K562 (cell line): ENCODE measurements around the gene ZNF330.

ENCODE experiments used
- ELF1 ChIP-seq: fragments of 200-800 bp; sonication (Bioruptor generic); IDR thresholded peaks from 2 replicates; pipeline ENCODE4 v1.6.1; 2016; ENCODE audit warnings: missing genetic modification characterization, missing compliant biosample characterization
- FOSL1 ChIP-seq: fragments of 200-800 bp; sonication (Bioruptor generic); conservative IDR thresholded peaks from 2 replicates; pipeline ENCODE4 v1.6.1; 2016; ENCODE audit warnings: missing genetic modification characterization, missing compliant biosample characterization
- HDAC6 ChIP-seq: IDR thresholded peaks from 2 replicates; pipeline ENCODE4 v1.6.1; 2012; ENCODE audit warnings: low read depth, mild to moderate bottlenecking, control low read depth, inconsistent platforms, low read length, moderate library complexity
- MTA2 ChIP-seq: fragments of 450-650 bp; IDR thresholded peaks from 2 replicates; pipeline ENCODE4 v1.6.1; 2016; ENCODE audit warnings: low read depth
- NR3C1 ChIP-seq: sonication (generic); formaldehyde crosslinking; IDR thresholded peaks from 2 replicates; pipeline ENCODE4 v1.8.1; 2022; ENCODE audit warnings: missing genetic modification reagents
- POLR2A ChIP-seq: fragments of 450-650 bp; conservative IDR thresholded peaks from 2 replicates; pipeline ENCODE4 v1.6.1; 2016
- TAF15 ChIP-seq: fragments of 200-400 bp; formaldehyde crosslinking; IDR thresholded peaks from 2 replicates; pipeline ENCODE4 v1.6.1; 2017; ENCODE audit warnings: mild to moderate bottlenecking, low read depth, low read length, moderate library complexity
- ZNF384 ChIP-seq: IDR thresholded peaks from 2 replicates; pipeline ENCODE4 v1.6.1; 2012; ENCODE audit warnings: low read depth, low read length, improper control_type of control experiment
- ZNF436 ChIP-seq: fragments of 250-450, 450-650 bp; sonication (Bioruptor Pico); formaldehyde crosslinking; IDR thresholded peaks from 2 replicates; pipeline ENCODE4 v1.7.0; 2020; ENCODE audit warnings: mild to moderate bottlenecking
- TF ChIP-seq, protein P1 (sequence below): fragments of 450-650 bp; IDR thresholded peaks from 2 replicates; pipeline ENCODE4 v1.6.1; 2018; ENCODE audit not compliant: partially characterized antibody
- TF ChIP-seq, protein P2 (sequence below): sonication (generic); formaldehyde crosslinking; IDR thresholded peaks from 2 replicates; pipeline ENCODE4 v1.9.0; 2022; ENCODE audit warnings: mild to moderate bottlenecking, missing genetic modification reagents
- TF ChIP-seq, protein P3 (sequence below): fragments of 450-650 bp; conservative IDR thresholded peaks from 2 replicates; pipeline ENCODE4 v1.6.1; 2016; ENCODE audit warnings: missing genetic modification characterization, low read depth, mild to moderate bottlenecking, control low read depth, missing compliant biosample characterization
- TF ChIP-seq, protein P4 (sequence below), 3 experiments: IDR thresholded peaks in 2 of 3; conservative IDR thresholded peaks in 1 of 3; 2 replicates each; pipeline ENCODE4 v1.5.1; 2011 to 2012; ENCODE audit warnings: low read length in 3 of 3, mild to moderate bottlenecking in 3 of 3, control low read depth in 2 of 3, improper control_type of control experiment in 1 of 3, inconsistent platforms in 1 of 3, low read depth in 1 of 3, mixed read lengths in 1 of 3, moderate library complexity in 1 of 3; ENCODE audit not compliant: insufficient read depth in 2 of 3

DNA sequence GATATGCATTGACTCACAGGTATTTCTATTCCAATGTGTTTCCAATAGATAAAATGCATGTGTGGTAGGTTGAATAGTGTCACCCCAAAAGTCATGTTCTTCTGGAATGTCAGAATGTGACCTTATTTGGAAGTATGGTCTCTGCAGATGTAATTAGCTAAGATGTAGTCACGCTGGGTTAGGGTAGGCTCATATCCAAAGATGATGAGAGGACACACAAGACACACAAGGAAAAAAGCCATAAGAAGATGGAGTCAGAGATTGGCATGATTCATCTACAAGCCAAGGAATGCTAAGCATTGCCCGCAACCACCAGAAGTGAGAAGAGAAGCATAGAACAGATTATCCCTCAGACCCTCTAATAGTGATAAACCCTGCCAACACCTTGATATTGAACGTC lies 17.5 kb downstream of the ZNF330 start:
- no peak for TF ChIP-seq TAF15
- TF ChIP-seq, protein P1, sequence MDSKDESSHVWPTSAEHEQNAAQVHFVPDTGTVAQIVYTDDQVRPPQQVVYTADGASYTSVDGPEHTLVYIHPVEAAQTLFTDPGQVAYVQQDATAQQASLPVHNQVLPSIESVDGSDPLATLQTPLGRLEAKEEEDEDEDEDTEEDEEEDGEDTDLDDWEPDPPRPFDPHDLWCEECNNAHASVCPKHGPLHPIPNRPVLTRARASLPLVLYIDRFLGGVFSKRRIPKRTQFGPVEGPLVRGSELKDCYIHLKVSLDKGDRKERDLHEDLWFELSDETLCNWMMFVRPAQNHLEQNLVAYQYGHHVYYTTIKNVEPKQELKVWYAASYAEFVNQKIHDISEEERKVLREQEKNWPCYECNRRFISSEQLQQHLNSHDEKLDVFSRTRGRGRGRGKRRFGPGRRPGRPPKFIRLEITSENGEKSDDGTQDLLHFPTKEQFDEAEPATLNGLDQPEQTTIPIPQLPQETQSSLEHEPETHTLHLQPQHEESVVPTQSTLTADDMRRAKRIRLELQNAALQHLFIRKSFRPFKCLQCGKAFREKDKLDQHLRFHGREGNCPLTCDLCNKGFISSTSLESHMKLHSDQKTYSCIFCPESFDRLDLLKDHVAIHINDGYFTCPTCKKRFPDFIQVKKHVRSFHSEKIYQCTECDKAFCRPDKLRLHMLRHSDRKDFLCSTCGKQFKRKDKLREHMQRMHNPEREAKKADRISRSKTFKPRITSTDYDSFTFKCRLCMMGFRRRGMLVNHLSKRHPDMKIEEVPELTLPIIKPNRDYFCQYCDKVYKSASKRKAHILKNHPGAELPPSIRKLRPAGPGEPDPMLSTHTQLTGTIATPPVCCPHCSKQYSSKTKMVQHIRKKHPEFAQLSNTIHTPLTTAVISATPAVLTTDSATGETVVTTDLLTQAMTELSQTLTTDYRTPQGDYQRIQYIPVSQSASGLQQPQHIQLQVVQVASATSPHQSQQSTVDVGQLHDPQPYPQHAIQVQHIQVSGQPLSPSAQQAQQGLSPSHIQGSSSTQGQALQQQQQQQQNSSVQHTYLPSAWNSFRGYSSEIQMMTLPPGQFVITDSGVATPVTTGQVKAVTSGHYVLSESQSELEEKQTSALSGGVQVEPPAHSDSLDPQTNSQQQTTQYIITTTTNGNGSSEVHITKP: no peak
- TF ChIP-seq FOSL1 (tag): no peak
- no peak for TF ChIP-seq ELF1 (tag)
- no peak for TF ChIP-seq NR3C1 (CRISPR knock-in tag)
- TF ChIP-seq, protein P2, sequence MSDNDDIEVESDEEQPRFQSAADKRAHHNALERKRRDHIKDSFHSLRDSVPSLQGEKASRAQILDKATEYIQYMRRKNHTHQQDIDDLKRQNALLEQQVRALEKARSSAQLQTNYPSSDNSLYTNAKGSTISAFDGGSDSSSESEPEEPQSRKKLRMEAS (CRISPR knock-in tag): no peak
- TF ChIP-seq MTA2: no peak
- TF ChIP-seq ZNF384: no peak
- TF ChIP-seq, protein P3, sequence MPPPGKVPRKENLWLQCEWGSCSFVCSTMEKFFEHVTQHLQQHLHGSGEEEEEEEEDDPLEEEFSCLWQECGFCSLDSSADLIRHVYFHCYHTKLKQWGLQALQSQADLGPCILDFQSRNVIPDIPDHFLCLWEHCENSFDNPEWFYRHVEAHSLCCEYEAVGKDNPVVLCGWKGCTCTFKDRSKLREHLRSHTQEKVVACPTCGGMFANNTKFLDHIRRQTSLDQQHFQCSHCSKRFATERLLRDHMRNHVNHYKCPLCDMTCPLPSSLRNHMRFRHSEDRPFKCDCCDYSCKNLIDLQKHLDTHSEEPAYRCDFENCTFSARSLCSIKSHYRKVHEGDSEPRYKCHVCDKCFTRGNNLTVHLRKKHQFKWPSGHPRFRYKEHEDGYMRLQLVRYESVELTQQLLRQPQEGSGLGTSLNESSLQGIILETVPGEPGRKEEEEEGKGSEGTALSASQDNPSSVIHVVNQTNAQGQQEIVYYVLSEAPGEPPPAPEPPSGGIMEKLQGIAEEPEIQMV (tag): no peak
- TF ChIP-seq POLR2A: no peak
- TF ChIP-seq, protein P4, sequence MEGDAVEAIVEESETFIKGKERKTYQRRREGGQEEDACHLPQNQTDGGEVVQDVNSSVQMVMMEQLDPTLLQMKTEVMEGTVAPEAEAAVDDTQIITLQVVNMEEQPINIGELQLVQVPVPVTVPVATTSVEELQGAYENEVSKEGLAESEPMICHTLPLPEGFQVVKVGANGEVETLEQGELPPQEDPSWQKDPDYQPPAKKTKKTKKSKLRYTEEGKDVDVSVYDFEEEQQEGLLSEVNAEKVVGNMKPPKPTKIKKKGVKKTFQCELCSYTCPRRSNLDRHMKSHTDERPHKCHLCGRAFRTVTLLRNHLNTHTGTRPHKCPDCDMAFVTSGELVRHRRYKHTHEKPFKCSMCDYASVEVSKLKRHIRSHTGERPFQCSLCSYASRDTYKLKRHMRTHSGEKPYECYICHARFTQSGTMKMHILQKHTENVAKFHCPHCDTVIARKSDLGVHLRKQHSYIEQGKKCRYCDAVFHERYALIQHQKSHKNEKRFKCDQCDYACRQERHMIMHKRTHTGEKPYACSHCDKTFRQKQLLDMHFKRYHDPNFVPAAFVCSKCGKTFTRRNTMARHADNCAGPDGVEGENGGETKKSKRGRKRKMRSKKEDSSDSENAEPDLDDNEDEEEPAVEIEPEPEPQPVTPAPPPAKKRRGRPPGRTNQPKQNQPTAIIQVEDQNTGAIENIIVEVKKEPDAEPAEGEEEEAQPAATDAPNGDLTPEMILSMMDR (IDR thresholded peaks at IDR 0.05 in 2 of 3, conservative IDR thresholded peaks at IDR 0.05 in 1 of 3; ENCODE audit: insufficient read depth in 2 of 3, low read depth in 1 of 3, low read length in 3 of 3): no peak
- TF ChIP-seq ZNF436: no peak
- no peak for TF ChIP-seq HDAC6
